Neural cell (in vitro differentiated cells): ENCODE measurements around the gene HOATZ. TPM values are rescaled to one million over a fixed set of nuclear protein-coding genes. Genes with fewer than 3 reads are reported as not detected.

Experiments used
- H2AFZ ChIP-seq: fragments of 200-600, 300-800 bp; sonication (generic), shearing (Covaris generic); 2 replicates; pipeline ENCODE4 v1.6.0; 2014; ENCODE audit warnings: low read depth, mild to moderate bottlenecking, antibody characterized with exemption, low read length, moderate library complexity
- H3F3A ChIP-seq: fragments of 200-600 bp; shearing (Covaris generic); 2 replicates; pipeline ENCODE4 v1.6.1; 2016; ENCODE audit warnings: mild to moderate bottlenecking, moderate library complexity, mixed read lengths, antibody characterized with exemption, low read length; ENCODE audit not compliant: insufficient read depth, poor library complexity, severe bottlenecking
- H3K27ac ChIP-seq: fragments of 200-600, 300-800 bp; sonication (generic), shearing (Covaris generic); 2 replicates; pipeline ENCODE4 v1.5.1; 2014; ENCODE audit warnings: mild to moderate bottlenecking, low read length, moderate library complexity
- H3K27me3 ChIP-seq: fragments of 300-800, 200-600 bp; sonication (generic), shearing (Covaris generic); 2 replicates; pipeline ENCODE4 v1.6.0; 2014; ENCODE audit warnings: mild to moderate bottlenecking, low read depth, low read length, moderate library complexity; ENCODE audit not compliant: insufficient read depth
- H3K36me3 ChIP-seq: fragments of 300-800, 200-600 bp; sonication (generic), shearing (Covaris generic); 2 replicates; pipeline ENCODE4 v1.5.1; 2014; ENCODE audit warnings: mild to moderate bottlenecking, antibody characterized with exemption, low read length, moderate library complexity; ENCODE audit not compliant: insufficient read depth
- H3K4me2 ChIP-seq: fragments of 300-800, 200-600 bp; sonication (generic), shearing (Covaris generic); 2 replicates; pipeline ENCODE4 v1.6.0; 2014; ENCODE audit warnings: mild to moderate bottlenecking, low read length
- H3K4me3 ChIP-seq: fragments of 300-800, 200-600 bp; sonication (generic), shearing (Covaris generic); 2 replicates; pipeline ENCODE4 v1.5.1; 2014; ENCODE audit warnings: mild to moderate bottlenecking, low read length, moderate library complexity
- H3K79me2 ChIP-seq: fragments of 200-600 bp; shearing (Covaris generic); replicated peaks from 2 replicates; pipeline ENCODE4 v1.6.0; 2014; ENCODE audit warnings: mild to moderate bottlenecking, low read length, moderate library complexity; ENCODE audit not compliant: insufficient read depth
- H3K9ac ChIP-seq: fragments of 300-800, 200-600 bp; sonication (generic), shearing (Covaris generic); 2 replicates; pipeline ENCODE4 v1.6.1; 2016; ENCODE audit warnings: mild to moderate bottlenecking, low read length, mixed read lengths
- H3K9me2 ChIP-seq: fragments of 200-600 bp; shearing (Covaris generic); 2 replicates; pipeline ENCODE4 v1.6.1; 2016; ENCODE audit warnings: mild to moderate bottlenecking, low read length, mixed read lengths; ENCODE audit not compliant: insufficient read depth
- H3K9me3 ChIP-seq: fragments of 200-600, 300-800 bp; sonication (generic), shearing (Covaris generic); 2 replicates; pipeline ENCODE4 v1.6.1; 2016; ENCODE audit warnings: mild to moderate bottlenecking, mixed run types, low read length, moderate library complexity, mixed read lengths
- H4K20me1 ChIP-seq: fragments of 200-600 bp; shearing (Covaris generic); 2 replicates; pipeline ENCODE4 v1.6.1; 2016; ENCODE audit warnings: mild to moderate bottlenecking, mixed run types; ENCODE audit not compliant: insufficient read depth
- CTCF ChIP-seq: fragments of 450-650 bp; IDR thresholded peaks from 2 replicates; pipeline ENCODE4 v1.5.1; 2014; ENCODE audit warnings: antibody characterized with exemption, mild to moderate bottlenecking, moderate library complexity; ENCODE audit not compliant: poor library complexity, severe bottlenecking
- EZH2 ChIP-seq: fragments of 200-600, 300-800 bp; shearing (Covaris generic), sonication (generic); IDR thresholded peaks from 2 replicates; pipeline ENCODE4 v1.6.1; 2014; ENCODE audit warnings: antibody characterized with exemption, low read length, borderline replicate concordance, mild to moderate bottlenecking; ENCODE audit not compliant: insufficient read depth, poor library complexity, severe bottlenecking
- MXI1 ChIP-seq: fragments of 450-650 bp; conservative IDR thresholded peaks from 2 replicates; pipeline ENCODE4 v1.6.1; 2014; ENCODE audit warnings: antibody characterized with exemption, mild to moderate bottlenecking; ENCODE audit not compliant: poor library complexity, severe bottlenecking
- POLR2AphosphoS5 ChIP-seq: IDR thresholded peaks from 2 replicates; pipeline ENCODE4 v1.6.1; 2012
- RAD21 ChIP-seq: fragments of 450-650 bp; conservative IDR thresholded peaks from 2 replicates; pipeline ENCODE4 v1.6.1; 2014; ENCODE audit warnings: antibody characterized with exemption, mild to moderate bottlenecking, moderate library complexity
- SMC3 ChIP-seq: fragments of 450-650 bp; conservative IDR thresholded peaks from 2 replicates; pipeline ENCODE4 v1.6.1; 2014; ENCODE audit warnings: antibody characterized with exemption, mild to moderate bottlenecking, moderate library complexity; ENCODE audit not compliant: poor library complexity
- TAF1 ChIP-seq: IDR thresholded peaks from 2 replicates; pipeline ENCODE4 v1.6.1; 2012; ENCODE audit warnings: low read depth
- polyA plus RNA-seq: library from polyadenylated mRNA; depleted of rRNA; stranded (reverse); fragments of >200 nt; gene quantifications from 2 replicates; pipeline ENCODE4 v1.2.3, GENCODE V29; 2014
- TF ChIP-seq, protein P1 (sequence below): IDR thresholded peaks from 2 replicates; pipeline ENCODE4 v1.6.1; 2012; ENCODE audit warnings: borderline replicate concordance

Gene HOATZ
- polyA plus RNA-seq, 1 donor from 2014 or later, result not detected

GRCh38 chr11:111539426-111540113 is 25.0 kb downstream of the HOATZ start:
- no peaks in the 10 kb centered on the region for H4K20me1 ChIP-seq
- H3K4me3 ChIP-seq, result no peak overlapping the region
- no peak overlapping the region for H2AFZ ChIP-seq
- peaks cover 57% of the 10 kb centered on the region for H3K27me3 ChIP-seq
- H3K9ac ChIP-seq, result no peak overlapping the region
- no peaks in the 10 kb centered on the region for H3K79me2 ChIP-seq
- no peaks in the 10 kb centered on the region for H3K36me3 ChIP-seq
- H3K9me3 ChIP-seq, result no peaks in the 10 kb centered on the region
- H3K9me2 ChIP-seq, result no peaks in the 10 kb centered on the region
- no peak overlapping the region for H3K4me2 ChIP-seq
- H3K27ac ChIP-seq, result no peak overlapping the region
- H3F3A ChIP-seq, result no peaks in the 10 kb centered on the region
- TF ChIP-seq, protein P1, sequence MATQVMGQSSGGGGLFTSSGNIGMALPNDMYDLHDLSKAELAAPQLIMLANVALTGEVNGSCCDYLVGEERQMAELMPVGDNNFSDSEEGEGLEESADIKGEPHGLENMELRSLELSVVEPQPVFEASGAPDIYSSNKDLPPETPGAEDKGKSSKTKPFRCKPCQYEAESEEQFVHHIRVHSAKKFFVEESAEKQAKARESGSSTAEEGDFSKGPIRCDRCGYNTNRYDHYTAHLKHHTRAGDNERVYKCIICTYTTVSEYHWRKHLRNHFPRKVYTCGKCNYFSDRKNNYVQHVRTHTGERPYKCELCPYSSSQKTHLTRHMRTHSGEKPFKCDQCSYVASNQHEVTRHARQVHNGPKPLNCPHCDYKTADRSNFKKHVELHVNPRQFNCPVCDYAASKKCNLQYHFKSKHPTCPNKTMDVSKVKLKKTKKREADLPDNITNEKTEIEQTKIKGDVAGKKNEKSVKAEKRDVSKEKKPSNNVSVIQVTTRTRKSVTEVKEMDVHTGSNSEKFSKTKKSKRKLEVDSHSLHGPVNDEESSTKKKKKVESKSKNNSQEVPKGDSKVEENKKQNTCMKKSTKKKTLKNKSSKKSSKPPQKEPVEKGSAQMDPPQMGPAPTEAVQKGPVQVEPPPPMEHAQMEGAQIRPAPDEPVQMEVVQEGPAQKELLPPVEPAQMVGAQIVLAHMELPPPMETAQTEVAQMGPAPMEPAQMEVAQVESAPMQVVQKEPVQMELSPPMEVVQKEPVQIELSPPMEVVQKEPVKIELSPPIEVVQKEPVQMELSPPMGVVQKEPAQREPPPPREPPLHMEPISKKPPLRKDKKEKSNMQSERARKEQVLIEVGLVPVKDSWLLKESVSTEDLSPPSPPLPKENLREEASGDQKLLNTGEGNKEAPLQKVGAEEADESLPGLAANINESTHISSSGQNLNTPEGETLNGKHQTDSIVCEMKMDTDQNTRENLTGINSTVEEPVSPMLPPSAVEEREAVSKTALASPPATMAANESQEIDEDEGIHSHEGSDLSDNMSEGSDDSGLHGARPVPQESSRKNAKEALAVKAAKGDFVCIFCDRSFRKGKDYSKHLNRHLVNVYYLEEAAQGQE, result no peak

- no peaks in the 10 kb centered on the region for H3K9me3 ChIP-seq
- H3F3A ChIP-seq, result no peaks in the 10 kb centered on the region
- no peak for TF ChIP-seq CTCF
- peak; percentile 22 for TF ChIP-seq MXI1
- no peak for TF ChIP-seq SMC3
- TF ChIP-seq POLR2AphosphoS5, result no peak
- TF ChIP-seq TAF1, result no peak
- TF ChIP-seq EZH2, result peak; percentile 55
- no peak for TF ChIP-seq RAD21
- no peaks in the 10 kb centered on the region for H3K36me3 ChIP-seq
- no peak within 1 kb of the TSS for H2AFZ ChIP-seq
- no peaks in the 10 kb centered on the region for H3K9me2 ChIP-seq
- H3K9ac ChIP-seq, result no peak within 1 kb of the TSS
- no peaks in the 10 kb centered on the region for H3K79me2 ChIP-seq
- no peak within 1 kb of the TSS for H3K27ac ChIP-seq
- peak within 1 kb of the TSS; percentile 68 for H3K4me3 ChIP-seq
- no peaks in the 10 kb centered on the region for H4K20me1 ChIP-seq
- peaks cover 57% of the 10 kb centered on the region for H3K27me3 ChIP-seq
- peak within 1 kb of the TSS; percentile 45 for H3K4me2 ChIP-seq
Measured at GRCh38 chr11:111540114-111540936, 25.7 kb downstream of the HOATZ start, which contains the start of gene LAYN. LAYN (plus strand) TSS chr11:111540720; CDS start chr11:111540844, 124 bp downstream.
